ENCODE results near the gene PIK3R2. TPM values are rescaled to one million over a fixed set of nuclear protein-coding genes. Genes with fewer than 3 reads are reported as not detected.
"Not testable (repeated sequence)": the region's sequence is repeated elsewhere in the genome, so short reads cannot be mapped to it uniquely, and the experiment has no call there.

PIK3R2 gene
- total RNA-seq, 1 donor from 2014 or later = 14.8 TPM

DNA sequence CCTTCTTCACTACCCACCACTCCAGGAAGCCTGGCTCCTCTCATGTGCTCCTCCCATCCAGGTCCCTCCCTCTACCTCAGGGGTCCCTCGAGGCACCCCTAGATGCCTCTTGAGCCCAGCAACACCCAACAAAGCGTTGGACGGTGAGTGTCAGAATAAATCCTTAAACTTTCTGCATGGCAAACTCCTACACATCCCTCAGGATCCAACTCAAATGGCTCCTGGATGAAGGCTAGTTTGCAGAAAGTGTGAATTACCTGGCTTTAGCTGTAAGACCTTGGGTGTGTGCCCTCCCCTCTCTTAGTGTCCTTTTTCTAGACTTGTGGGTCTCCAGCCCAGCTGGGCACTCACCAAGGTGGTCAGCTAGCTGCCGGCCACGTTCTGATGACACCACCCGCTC lies 45.4 kb downstream of the PIK3R2 start:
- no peak for ATAC-seq
- no peak for DNase-seq (ENCODE audit: low spot score)

GRCh38 chr19:18202397-18202777 lies 49.4 kb downstream of the PIK3R2 start:
- ATAC-seq (no peak), DNase-seq (ENCODE audit: low spot score) (no peak)

DNA sequence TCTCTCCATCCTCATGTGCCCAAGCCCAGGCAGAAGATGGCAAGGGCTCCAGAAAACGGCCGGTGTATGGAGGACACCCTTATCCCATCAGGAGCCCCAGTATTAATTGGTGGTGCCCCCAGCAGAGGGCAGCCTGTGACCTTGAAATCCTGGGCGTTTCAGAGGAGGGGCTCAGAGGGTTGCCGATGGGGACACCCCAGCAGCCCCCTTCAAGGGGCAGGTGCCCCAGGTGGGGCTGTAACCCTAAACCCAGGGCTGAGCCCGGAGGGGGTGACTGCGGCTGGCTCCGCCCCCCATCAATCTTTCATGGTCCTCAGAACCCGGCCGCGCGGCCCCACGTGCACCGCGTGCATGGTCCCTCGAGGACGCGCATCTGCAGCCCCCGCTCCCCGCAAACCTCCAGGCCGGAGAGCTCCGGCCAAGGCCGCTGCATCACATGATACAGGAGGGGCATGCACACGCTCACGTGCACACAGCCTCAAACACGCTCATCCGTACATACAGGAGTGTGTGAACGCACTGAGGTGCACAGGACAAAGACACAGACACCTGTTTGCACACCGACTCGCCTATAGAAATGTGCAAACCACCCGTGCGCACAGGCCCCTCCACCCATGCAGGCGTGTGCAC lies 49.9 kb downstream of the PIK3R2 start:
- no peak for ATAC-seq
- peak; percentile 58 for DNase-seq (ENCODE audit: low spot score)

- DNase-seq (ENCODE audit: low spot score) (no peak), ATAC-seq (peak; percentile 13)
Measured at GRCh38 chr19:18203408-18203862, 50.5 kb downstream of the PIK3R2 start.

GRCh38 chr19:18203863-18204393 lies 51.0 kb downstream of the PIK3R2 start, which contains the start of gene RAB3A:
TSS of gene RAB3A (minus strand) at chr19:18204042. CDS start at chr19:18202740, 1,302 bp downstream.
- DNase-seq (ENCODE audit: low spot score) (peak; percentile 100), ATAC-seq (peak; percentile 91)

- peak; percentile 50 for ATAC-seq
- DNase-seq (ENCODE audit: low spot score) = no peak
Measured at GRCh38 chr19:18204394-18205199, 51.6 kb downstream of the PIK3R2 start.

DNA sequence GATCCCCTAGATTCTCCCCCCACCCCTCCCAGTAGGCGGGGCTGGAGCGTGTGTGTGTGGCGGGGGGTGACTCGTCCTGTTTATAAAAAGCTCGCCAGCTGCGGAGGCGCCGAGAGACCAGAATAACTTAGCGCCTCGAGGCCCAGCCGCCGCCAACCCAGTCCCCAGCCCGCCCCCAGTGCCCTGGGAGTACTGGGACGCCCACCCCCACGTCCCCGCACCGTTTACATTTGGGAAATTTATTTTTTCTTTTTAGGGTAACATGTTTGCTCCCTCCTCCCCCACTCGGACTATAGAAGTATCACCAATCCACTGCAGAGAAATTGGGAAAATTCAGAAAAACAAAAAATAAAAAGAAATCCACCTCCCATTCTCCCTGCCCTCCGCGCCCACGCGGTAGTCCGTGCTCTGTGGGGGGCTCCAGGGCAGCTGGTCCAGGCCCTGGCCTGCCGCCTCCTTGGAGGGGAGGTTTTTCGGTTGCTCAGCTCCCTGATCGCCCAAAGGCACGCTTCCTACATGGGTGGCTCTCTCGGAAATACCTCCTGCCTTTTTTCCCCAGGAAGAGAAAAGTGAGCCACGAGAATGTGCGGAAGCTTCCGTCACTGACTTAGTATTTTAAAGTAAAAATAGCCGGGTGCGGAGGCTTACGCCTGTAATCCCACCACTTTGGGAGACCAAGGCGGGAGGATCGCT lies 52.4 kb downstream of the PIK3R2 start:
- peak; percentile 77 for DNase-seq (ENCODE audit: low spot score)
- peak; percentile 24 for ATAC-seq

GRCh38 chr19:18206018-18206417 lies 53.1 kb downstream of the PIK3R2 start:
- no peak for DNase-seq (ENCODE audit: low spot score)
- ATAC-seq = no peak

- ATAC-seq = no peak
- DNase-seq (ENCODE audit: low spot score) = no peak
Measured at GRCh38 chr19:18208098-18208951, 55.4 kb downstream of the PIK3R2 start.

- ATAC-seq; DNase-seq (ENCODE audit: low spot score): not testable (repeated sequence)
Measured at GRCh38 chr19:18209912-18210311, 56.9 kb downstream of the PIK3R2 start.

DNA sequence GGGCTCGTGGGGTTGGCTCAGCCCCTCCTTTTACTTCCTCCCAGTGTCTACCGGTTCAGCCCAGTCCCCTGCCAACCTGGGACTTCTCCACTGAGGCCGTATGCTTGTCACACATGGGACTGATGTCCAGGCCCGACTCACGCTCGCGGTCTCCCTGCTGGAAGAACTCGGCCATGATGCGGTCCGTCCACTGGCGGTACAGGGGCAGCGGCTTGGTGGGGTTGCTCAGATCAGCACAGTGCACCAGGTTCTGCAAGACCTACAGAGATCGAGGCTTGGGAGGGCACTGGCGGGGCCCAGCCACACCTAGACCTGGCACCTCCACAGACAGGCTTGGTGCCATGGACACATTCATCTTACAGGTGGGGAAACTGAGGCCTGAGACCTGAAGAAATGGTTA lies 58.7 kb downstream of the PIK3R2 start:
- DNase-seq (ENCODE audit: low spot score) = no peak
- no peak for ATAC-seq

DNA sequence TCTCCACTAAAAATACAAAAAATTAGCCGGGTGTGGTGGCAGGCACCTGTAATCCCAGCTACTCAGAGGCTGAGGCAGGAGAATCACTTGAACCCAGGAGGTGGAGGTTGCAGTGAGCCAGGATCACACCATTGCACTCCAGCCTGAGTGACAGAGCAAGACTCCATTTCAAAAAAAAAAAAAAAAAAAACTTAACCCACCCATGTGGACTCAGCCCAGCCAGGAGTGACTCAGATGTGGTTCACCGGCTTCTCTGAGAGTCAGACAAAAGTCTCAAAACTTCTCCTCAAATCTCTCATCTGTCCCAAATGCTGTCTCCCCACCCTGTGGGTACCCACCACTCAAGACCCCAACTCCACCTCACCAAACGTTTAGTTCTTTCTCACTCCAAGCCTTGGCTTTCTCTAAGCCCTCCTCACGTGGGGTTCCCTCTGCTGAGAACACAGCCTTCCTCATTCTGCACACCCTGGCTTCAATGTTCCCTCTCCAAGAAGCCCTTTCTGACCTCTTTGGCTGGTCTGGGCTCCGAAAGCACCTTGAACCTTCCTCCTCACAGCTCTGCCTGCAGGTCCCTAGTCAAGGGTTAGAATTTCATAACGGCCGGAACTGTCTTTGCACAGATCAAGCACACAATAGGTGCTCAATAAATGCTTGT lies 61.9 kb downstream of the PIK3R2 start:
- no peak for ATAC-seq
- no peak for DNase-seq (ENCODE audit: low spot score)

DNA sequence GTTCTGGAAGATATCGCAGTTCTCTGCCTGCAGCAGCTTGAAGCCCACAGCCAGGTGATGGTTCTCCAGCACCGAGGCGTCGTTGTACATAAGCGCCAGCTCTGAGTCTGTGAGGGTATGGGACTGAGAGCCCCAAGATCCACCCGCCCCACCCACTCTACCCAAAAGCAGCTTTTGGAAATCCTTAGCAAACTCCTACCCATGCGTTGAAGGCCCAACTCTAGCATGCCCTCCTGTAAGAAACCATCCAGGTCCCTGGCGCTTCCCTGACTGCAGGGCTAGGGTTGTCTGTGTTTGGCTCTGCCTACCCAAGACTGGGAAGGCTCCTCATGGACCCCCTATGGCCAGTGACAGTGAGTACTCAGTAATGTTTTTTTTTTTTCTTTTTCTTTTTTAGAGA lies 63.8 kb downstream of the PIK3R2 start:
- DNase-seq (ENCODE audit: low spot score) = no peak

GRCh38 chr19:18218159-18218558 lies 65.2 kb downstream of the PIK3R2 start:
- DNase-seq (ENCODE audit: low spot score) = no peak
- ATAC-seq = no peak

More for the DNA sequence above, 63.8 kb downstream of the PIK3R2 start:
- no peak for ATAC-seq

DNA sequence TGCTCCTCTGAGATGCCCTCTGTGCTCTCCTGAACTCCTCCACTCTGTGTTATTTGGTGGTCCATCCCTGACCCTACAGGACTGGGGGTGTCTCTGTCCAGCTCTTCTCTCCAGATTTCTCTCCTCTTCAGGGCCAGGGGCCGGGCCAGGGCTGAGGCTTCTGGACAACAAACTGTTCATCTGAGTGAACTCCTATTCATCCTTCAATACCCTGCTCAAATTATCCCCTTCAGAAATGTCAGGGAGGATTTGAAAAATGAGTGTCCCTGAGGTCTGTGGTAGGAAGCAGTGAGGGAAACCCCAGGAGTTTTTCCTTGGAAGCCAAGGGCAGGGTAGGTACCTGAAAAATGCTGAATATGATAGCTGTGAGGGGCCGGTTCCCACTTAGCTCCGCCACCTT lies 65.6 kb downstream of the PIK3R2 start:
- ATAC-seq = no peak

More for the DNA sequence above, 65.6 kb downstream of the PIK3R2 start:
- DNase-seq (ENCODE audit: low spot score) = no peak

Other genes with a start within 250 kb of the PIK3R2 start
- gene CCDC124, start 220.1 kb upstream of the PIK3R2 start, total RNA-seq = 31.6 TPM
- not detected for gene KCNN1, start 186.1 kb upstream of the PIK3R2 start, total RNA-seq
- 6.3 TPM for gene ARRDC2, start 145.0 kb upstream of the PIK3R2 start, total RNA-seq
- gene IL12RB1, start 66.2 kb upstream of the PIK3R2 start, total RNA-seq = 0.25 TPM
- 18.4 TPM for gene MAST3, start 55.4 kb upstream of the PIK3R2 start, total RNA-seq
- 57.6 TPM for gene IFI30, start 20.6 kb downstream of the PIK3R2 start, total RNA-seq
- 8.6 TPM for gene MPV17L2, start 40.1 kb downstream of the PIK3R2 start, total RNA-seq
- gene RAB3A, start 50.9 kb downstream of the PIK3R2 start, total RNA-seq = 2.1 TPM
- gene PDE4C, start 73.3 kb downstream of the PIK3R2 start, total RNA-seq = 0.60 TPM
- 2.8 TPM for gene IQCN, start 121.3 kb downstream of the PIK3R2 start, total RNA-seq
- gene JUND, start 128.5 kb downstream of the PIK3R2 start, total RNA-seq = 47.4 TPM
- gene LSM4, start 169.9 kb downstream of the PIK3R2 start, total RNA-seq = 53.3 TPM
- 62.4 TPM for gene PGPEP1, start 187.4 kb downstream of the PIK3R2 start, total RNA-seq
- 3.2 TPM for gene GDF15, start 233.0 kb downstream of the PIK3R2 start, total RNA-seq
- 2.2 TPM for gene LRRC25, start 244.5 kb downstream of the PIK3R2 start, total RNA-seq